Right renal cortex interstitium (tissue), 3 donors: ENCODE results near the gene MCAM. TPM values are rescaled to one million over a fixed set of nuclear protein-coding genes. Genes with fewer than 3 reads are reported as not detected.

Source experiments
- DNase-seq, 3 donors: peaks; one replicate each; pipeline ENCODE4 v3.0.0-alpha.2; 2013; ENCODE audit warnings: low read depth in 3 of 3, low spot score in 2 of 3
- polyA plus RNA-seq, 3 donors: library from polyadenylated mRNA; unstranded; fragments of 120-200 nt; gene quantifications; one replicate each; pipeline ENCODE4 v1.2.1, GENCODE V29; 2013; ENCODE audit not compliant: insufficient read length in 3 of 3

Gene MCAM
- polyA plus RNA-seq, 3 donors = 48.5 to 51.9 (median 51.6) TPM

- DNase-seq = no peak
Observed at GRCh38 chr11:119267645-119268044, 49.3 kb downstream of the MCAM start.

GRCh38 chr11:119266517-119267255, 50.2 kb downstream of the MCAM start:
- no peak for DNase-seq

GRCh38 chr11:119266063-119266462, 50.9 kb downstream of the MCAM start:
- DNase-seq = no peak

GRCh38 chr11:119263352-119263940, 53.5 kb downstream of the MCAM start:
- no peak for DNase-seq

- DNase-seq = no peak
Observed at GRCh38 chr11:119262668-119263351, 54.1 kb downstream of the MCAM start.

- no peak for DNase-seq
Observed at GRCh38 chr11:119258983-119259382, 57.9 kb downstream of the MCAM start.

Other genes starting within 250 kb of the MCAM start
- gene VPS11, start 249.3 kb downstream of the MCAM start, polyA plus RNA-seq = 10 to 100 TPM; 52.2 to 59.8 (median 54.6) TPM
- 10 to 100 TPM; 24.5 to 29.5 (median 26.8) TPM for gene HMBS, start 232.2 kb downstream of the MCAM start, polyA plus RNA-seq
- gene DPAGT1, start 215.3 kb downstream of the MCAM start, polyA plus RNA-seq = 10 to 100 TPM; 55.7 to 62.6 (median 56.9) TPM
- 10 to 100 TPM in 1 of 3 donors, 1 to 10 TPM in 2; 9.3 to 12.0 (median 9.5) TPM for gene C2CD2L, start 209.8 kb downstream of the MCAM start, polyA plus RNA-seq
- 10 to 100 TPM; 24.3 to 30.5 (median 29.3) TPM for gene HINFP, start 195.6 kb downstream of the MCAM start, polyA plus RNA-seq
- gene ABCG4, start 168.1 kb downstream of the MCAM start, polyA plus RNA-seq = under 1 TPM; 0.74 to 0.79 (median 0.74) TPM
- 10 to 100 TPM in 2 of 3 donors, 1 to 10 TPM in 1; 9.7 to 11.3 (median 10.3) TPM for gene NLRX1, start 148.4 kb downstream of the MCAM start, polyA plus RNA-seq
- gene NHERF4, start 131.7 kb downstream of the MCAM start, polyA plus RNA-seq = 10 to 100 TPM; 11.7 to 15.4 (median 12.0) TPM
- 10 to 100 TPM; 19.5 to 19.8 (median 19.7) TPM for gene CBL, start 110.8 kb downstream of the MCAM start, polyA plus RNA-seq
- gene RNF26, start 17.4 kb upstream of the MCAM start, polyA plus RNA-seq = 10 to 100 TPM; 28.4 to 32.3 (median 28.8) TPM
- gene C1QTNF5, start 23.8 kb upstream of the MCAM start, polyA plus RNA-seq = 10 to 100 TPM; 22.5 to 25.9 (median 25.0) TPM
- not detected for gene MFRP, start 29.6 kb upstream of the MCAM start, polyA plus RNA-seq
- 10 to 100 TPM in 1 of 3 donors, 1 to 10 TPM in 2; 7.1 to 11.8 (median 8.7) TPM for gene USP2, start 64.6 kb upstream of the MCAM start, polyA plus RNA-seq
- 100 to 1,000 TPM in 1 of 3 donors, 10 to 100 TPM in 2; 90.2 to 104 (median 98.9) TPM for gene THY1, start 106.0 kb upstream of the MCAM start, polyA plus RNA-seq